Cerebellar cortex (tissue), 1 donor: ENCODE data around the gene MAPK4.
"Not testable (repeated sequence)": the region's sequence is repeated elsewhere in the genome, so short reads cannot be mapped to it uniquely, and the experiment has no call there.

Source experiments
- DNase-seq: peaks from one replicate; pipeline ENCODE4 v3.0.0-alpha.2; 2015; ENCODE audit warnings: low spot score

The MAPK4 gene

DNA sequence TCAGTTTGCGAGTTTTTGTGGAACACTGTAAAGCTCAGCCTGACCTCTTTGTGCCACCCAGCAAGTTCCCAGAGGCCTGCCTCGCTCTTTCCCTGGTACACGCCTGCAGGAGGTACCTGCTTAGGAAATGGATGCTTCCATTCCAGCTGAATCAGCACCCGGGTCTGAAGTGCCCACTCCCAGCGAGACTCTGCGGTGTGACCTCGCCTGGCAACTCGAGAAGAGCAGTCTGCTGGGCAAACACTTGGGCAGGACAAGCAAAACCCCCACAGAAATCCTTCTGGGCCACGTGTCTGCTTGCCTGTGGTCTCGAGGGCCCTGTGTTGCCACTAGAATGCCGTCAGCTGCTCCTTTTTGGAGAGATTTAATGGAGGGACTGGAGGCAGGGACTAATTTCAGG, 127.6 kb downstream of the MAPK4 start:
- no peak for DNase-seq

DNA sequence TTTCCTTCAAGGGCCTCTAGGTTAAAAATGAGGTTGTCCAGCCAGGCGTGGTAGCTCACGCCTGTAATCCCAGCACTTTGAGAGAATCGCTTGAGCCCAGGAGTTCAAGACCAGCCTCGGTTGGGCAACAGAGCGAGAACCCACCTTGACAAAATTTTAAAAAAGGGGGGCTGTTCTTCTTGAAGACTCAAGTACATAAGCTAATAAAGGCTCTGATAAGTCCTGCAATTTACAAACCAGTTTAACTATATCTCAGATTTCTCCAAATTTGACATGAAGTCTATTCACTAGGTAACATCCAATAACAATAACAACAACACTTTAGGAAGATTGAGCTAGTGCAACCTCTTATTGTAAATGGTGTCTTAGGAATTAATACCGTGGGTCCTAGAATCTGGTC, 129.7 kb downstream of the MAPK4 start:
- DNase-seq, result no peak

DNA sequence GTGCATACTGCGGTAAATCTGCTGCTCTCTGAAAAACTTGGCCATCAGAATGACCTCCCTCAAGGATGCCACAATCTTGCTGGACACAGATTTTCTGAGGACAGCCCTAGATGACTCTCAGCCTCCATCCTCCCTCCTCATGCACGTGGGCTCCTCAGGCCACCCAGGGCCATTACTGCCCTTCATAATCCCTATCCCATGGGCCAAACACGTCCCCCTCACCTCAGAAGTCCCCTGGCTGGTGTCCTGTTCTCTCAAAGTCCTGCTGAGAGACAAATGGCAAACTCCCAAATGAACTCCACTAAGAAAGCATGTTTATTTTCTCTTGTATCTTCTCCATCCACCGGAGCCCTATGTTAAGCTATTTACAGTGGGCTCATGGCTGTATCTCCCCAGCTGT, 134.3 kb downstream of the MAPK4 start:
- peak; percentile 35 for DNase-seq

DNA sequence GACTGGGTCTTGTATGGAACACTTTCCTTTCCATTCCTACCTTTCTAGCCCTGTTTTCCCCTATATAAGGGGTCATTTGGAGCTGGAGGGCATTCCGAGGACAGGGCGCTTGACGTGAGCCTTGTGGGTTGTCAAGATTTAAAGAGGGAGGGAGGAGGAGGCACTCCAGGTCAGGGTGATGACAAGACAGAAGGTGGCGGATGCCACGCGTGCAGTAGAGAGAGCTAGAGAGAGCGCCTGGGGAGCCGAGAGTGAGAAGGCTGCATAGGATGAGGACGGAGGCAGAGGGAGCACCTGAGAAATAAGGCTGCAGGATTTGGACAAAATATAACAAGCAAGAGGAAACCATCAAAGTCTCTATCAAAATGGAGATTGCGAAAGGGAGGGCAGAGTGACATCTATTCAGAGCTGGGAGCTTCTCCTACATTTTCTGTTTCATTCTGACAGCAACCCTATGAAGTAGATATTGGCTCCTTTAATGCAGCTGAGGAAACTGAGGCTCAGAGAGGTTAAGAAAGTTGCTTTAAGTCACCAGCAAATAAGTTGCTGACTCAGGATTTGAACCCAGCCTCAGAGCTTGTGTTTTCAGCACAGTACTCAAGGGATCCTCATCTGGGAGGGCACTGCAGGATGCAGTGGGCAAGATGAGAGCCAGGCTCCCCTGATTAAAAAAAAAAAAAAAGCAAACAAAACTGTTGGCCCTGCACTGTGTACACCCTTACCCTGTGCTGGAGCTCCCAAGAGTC, 135.7 kb downstream of the MAPK4 start:
- peak; percentile 35 for DNase-seq

DNA sequence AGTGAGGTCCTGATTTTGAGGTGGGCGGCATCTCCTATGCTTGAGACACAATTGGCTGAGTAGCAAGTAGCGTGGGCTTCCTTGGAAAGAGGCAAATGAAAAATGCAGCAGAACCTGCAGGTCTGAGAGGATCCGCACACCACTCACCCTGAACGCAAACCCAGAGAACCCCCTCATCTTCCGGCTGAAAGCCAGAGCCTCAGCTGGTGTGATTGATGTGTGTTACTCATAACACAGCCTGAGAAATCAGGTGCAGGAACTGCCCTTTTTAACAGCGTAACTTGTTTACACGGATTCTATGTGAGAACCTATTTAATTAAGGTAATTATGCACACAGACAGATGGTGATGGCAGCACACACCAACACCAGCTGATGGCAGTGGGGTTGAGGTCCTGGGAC, 136.5 kb downstream of the MAPK4 start:
- no peak for DNase-seq

DNA sequence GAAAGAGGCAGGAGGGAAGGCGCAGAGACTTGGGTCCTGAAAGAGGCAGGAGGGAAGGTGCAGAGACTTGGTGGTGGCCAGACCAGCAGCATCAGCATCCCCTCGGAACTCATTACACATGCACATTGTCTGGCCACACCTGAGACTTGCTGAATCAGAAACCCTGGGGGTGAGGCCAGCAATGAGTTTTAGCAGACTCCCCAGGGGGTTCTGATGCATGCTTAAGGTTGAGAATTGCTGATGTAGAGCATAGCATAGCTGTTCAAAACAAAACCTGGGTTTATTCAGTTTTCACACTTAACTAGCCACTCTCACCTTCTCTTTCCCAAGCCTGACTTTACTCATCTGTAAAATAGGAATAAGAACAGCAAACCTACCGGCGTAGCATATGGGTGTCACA, 137.0 kb downstream of the MAPK4 start:
- DNase-seq, result no peak

DNA sequence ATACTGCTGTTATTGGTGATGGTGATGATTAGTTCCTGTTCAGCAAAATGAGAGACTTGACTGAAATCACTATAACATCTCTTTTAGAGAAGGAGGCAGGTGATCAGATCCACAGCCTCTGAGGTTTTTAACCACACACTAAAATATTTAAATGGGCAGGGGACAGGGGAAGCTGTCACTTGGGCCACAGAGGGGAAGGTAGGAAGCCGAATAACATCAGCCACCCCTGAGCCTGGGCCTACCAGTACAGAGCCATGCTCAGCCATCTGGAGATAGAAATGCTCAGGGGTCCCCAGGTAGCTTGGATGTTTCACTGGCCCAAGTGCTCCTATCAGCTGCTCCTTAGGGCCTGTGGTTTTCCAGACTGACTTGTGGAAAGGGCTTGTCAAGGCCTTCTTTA, 137.6 kb downstream of the MAPK4 start:
- no peak for DNase-seq

DNA sequence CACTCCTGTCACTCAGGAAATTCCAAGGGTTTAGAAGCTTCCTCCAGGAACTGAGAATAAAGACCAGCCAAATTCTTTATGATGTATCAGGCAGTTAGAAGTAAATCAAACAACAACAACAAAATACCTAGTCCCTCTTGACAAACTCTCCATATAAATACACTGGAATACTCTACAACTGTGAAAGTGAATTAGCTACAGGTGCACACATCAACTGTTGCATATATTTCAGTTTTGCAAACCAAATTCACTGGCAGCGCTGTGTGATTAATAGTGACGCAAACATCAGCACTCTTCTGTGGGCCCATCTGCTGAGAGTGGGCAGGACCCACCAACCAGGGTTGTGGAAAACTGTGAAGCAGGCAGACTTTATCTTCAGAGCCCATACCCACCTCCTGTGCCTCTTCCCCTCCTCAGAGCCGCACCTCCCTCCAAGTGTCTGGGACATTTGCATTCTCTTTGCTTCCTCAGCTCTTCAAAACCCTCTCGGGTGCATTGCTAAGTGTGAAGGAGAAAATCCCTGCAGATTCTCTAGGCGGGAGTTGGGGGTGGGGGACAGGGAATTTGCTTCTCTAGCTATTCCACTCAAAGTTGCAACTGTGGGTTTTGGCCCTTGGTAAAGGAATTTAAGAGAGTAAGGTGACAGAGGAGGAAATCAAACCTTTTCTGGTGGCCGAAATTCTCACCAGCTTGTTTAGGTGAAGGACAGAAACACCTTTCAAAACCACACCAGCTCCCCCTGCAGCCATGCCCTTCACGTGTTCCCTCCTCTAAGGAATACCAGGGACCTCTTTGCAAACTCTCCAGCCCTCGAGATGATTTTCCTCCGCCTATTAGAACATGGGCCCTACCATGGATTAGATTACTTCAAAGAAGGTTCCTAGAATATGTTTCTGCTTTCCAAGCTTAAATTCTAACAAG, 140.6 kb downstream of the MAPK4 start:
- DNase-seq, result no peak

DNA sequence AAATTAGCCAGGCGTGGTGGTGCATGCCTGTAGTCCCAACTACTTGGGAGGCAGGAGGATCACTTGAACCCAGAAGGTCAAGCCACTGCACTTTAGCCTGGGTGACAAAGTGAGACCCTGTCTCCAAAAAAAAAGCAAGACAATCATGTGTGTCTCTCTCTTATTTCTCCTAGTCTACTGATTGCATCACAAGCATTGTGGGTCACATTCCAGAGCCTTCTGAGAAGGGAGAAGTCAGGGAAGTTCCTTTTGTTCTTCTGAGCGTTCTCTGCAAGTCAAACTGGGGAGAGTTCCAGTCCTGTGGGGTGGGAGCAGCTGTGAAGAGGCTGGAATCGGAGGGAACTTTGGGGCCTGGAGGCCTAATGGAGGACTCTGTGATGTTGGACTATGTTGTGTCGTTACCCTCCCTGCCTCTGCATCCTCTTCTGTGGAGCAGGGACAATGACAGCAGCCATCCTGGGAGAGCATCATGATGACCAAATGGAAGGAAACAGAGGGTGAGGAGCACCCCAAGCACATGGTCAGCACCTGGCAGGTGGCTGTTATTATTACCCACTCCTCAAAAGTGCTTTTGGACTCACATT, 144.6 kb downstream of the MAPK4 start:
- DNase-seq, result no peak

DNA sequence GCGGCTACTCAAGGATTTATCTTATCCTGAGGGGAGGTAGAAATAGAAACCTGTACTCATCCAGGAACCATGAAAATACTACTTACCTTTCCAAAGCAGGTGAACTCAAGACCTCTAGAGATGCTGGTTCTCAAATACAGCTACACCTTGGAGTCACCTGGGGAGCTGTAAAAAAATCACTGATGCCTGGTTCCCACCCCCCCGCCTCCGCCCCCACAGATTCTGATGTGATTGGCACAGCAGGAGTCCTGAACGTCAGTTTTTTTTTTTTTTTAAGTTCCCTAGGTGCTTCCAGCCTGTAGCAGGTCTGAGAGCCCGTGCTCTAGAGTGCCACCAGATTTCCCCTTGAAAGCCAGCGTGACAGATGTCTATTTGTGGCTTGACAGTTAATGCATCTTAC, 146.3 kb downstream of the MAPK4 start:
- DNase-seq, result no peak

DNA sequence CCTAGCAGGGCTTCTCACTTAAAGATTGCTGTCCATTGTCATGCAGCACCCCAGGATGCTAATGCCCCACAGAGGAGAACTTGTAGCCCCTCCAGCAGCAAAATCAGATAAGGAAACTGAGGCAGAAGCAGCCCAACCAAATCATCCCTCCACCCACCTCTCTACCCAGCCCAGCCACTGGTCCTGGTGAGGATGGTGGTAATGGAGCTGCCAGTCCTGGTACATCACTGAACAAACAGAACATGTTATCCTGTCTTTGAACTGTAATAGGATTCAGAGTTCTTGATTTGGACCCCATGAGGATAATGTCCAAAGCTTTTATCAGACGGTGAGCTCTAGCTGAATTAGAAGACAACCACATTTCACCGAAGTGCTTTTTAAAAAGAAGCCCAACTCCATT, 146.8 kb downstream of the MAPK4 start:
- DNase-seq, result no peak

DNA sequence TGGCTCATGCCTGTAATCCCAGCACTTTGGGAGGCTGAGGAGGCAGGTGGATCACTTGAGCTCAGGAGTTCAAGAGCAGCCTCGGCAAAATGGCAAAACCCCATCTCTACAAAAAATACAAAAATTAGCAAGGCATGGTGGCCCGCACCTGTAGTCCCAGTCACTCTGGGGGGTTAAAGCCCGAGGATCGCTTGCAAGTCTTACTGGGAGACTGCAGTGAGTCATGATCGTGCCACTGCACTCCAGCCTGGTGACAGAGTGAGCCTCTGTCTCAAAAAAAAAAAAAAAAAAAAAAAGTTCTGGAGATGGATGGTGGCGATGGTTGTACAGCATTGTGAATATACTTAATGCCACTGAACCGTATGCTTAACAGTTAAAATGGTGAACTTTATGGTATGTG, 147.4 kb downstream of the MAPK4 start:
- not testable (repeated sequence) for DNase-seq

DNA sequence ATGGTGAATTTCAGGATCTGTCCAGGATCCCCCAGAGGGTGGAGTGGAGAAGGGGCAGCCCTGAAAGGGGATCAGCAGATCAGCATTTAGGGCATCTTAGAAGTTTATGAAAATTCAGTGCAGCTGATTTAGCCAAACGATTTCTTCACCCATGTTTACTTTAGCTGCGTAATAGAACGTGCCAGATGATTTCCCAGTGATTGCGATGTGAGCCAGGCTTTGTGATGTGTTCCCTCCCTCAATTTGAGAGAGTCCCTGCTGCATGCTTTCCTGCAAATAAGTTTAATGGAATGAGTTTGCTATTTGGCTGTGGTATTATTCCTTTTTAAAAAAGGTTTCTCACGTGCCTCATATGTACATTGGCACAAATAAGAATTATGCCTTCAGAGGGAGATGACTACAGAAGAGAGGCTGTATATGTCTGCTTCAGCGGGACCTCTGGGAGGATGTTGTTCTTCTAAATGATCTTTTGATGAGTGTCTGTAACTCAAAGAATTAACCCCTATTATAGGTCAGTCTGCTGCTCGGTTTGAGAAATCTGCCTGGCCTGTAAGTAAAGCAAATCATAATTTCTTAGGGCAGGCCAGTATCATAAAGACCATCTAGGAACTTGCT, 148.1 kb downstream of the MAPK4 start:
- DNase-seq, result no peak

DNA sequence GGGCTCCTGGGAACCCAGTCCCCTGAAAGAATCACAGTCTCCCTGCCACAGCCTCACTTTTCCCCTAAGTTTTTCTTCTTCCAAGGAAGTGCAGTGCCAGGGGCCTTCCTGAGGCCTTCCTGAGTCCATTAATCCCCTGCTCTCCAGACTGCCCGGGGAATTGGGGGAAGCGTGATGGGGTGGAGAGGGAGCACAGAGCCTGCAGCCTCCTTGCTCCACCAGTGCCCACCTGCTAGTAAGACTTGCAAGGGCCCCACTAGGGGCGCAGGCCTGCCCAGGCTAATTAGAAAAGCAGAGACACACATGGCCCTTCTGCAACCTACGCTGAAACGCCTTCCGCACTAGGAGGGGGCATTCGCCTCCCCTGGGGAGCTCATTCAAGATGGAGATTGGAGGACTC, 149.3 kb downstream of the MAPK4 start:
- DNase-seq, result no peak

DNA sequence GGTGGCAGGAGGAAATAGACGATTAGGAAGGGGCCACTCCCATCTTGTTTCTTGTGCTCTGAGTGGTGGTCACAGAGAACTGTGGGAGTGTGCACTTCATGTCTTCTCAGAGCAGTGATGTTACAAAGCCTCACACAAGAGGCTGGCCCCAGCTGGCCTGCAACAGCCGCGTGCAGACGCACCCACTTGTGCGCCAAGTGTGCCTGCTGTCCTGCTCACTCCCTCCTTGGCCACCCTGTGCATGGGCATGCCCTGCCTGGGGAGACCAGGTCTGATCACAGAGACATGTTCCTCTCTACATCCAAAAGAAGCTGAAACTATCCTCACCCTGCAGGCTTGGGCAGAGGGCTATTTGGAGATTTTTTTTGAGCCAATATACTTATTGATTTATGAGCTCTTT, 151.5 kb downstream of the MAPK4 start:
- DNase-seq, result no peak

DNA sequence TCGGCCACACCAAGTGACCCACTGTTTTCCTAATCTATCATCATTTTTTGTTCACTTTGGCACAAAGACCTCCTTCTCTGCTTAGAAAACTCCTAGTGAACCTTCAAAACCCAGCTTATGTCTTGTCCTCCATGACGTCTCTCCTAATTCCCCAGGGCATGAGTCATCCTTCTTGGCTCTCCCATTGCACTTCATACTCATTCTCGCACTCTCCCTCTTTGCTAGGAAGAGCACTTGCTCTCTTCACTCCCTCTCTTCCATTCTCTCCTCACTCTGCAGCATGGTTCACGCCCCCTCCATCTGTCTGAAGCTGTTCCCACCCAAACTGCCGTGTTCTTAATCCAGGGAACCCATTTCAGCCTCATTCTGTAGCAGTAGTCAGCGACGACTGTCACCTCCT, 156.0 kb downstream of the MAPK4 start:
- no peak for DNase-seq

DNA sequence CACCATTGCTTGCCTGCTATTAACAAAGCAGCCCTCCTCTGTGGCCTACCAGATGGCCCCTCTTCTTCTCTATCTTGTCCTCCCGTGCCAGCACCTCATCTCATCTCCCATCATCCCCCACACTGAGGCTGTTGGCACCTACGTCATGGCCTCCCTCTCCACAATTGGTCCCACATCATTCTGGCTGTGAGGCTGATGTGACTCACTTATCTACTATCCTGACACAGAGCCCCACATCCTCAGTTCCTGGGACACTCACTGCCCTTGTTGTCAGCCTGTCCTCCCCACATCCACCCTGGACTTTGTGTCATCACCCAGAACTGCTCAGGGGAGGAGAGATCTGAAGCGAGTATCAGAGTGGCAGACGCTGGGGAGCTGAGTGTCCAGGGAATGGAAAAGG, 157.0 kb downstream of the MAPK4 start:
- no peak for DNase-seq

DNA sequence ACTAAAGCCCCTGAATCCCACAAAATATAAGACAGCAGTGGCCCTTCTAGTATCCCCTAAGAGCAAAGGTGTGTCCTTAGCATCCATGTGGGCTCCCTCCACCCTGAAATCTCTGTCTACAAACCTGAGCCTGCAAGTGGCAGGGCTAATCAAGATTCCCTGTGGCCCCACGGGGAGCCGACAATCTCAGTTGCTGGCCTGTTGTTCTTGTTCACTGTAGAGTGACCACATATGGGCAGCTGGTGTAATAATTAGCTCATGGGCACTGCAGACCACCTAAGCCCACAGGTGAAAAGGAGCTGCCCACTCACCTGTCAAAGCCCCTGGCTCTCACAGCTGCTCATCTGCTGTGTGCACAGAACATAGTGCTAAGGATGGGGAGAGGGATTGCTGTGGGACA, 157.7 kb downstream of the MAPK4 start:
- DNase-seq, result no peak

DNA sequence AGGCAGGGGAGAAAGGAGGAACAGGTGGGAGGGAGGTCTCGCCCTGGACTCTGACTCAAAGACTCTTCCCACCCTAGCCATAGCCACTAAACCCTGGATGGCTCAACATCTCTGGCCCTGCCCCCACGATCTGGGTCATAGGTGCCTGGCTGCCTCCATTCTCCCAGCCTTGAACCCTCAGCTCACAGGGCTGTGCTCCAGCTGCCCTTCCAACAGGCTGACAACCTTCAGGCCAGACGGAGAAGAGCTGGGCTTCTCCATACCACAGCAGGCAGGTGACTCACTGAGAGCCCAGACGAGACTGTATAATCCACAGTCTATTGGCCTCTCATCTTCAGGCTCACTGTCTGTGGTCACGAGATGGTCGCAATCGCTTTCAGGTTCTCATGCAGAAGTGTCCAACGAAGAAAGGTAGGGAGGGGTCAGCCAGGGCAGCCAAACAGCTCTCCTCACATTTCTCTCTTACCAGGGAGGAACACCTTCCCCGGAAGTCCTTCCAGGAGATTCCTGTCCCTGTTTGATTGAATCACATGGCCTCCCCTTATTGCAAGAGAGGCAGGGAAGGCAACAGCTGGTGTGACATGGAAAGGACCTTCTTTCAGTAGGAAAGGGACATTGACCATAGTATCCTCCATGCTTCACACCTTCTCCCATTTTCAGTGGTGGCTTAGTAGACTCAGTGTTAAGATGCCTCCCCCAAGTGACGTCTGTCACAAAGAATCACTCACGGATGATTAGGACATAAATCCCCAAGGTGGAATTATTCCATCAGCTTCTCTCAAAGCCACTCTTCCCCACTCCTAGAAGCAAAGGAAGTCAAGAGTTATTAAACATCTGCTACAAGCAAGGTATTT, 159.8 kb downstream of the MAPK4 start:
- DNase-seq, result no peak

DNA sequence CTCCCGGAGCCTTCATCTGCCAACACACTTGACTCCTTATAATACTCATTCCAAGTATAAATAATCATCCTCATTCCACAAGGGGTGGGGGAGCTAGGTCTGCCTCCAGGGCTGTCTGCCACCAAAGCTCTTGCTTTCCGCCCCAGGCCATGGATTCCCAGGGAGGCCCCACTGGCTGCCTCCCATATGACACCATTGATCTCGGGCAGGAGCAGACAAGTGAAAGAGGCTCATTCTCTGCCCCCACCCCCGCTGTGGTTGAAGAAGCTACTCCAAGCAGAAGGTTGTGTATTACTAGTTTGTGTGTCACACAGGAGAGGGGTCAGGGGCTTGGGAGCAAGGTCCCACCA, 160.4 kb downstream of the MAPK4 start:
- no peak for DNase-seq

DNA sequence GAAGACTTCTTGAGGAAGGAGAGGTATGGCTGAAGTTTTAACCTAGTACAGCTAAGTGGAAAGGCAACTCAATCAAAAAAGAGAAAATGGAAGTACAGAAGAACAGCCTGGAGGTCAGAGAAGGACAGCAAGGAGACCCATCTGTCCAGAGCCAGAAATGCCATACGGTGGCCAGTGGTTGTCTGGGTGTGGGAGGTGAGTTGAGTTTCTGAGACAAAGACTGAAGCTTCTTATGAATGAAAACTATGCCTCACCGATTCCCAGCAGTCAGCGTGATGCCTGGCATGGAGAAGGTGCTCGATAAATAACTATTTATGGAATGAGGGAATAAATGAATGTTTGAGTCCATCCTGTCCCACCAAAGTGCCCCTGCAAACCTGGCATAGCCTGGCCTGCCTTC, 161.1 kb downstream of the MAPK4 start:
- no peak for DNase-seq
